Measurements from ENCODE around the gene IFTAP.

IFTAP gene

DNA sequence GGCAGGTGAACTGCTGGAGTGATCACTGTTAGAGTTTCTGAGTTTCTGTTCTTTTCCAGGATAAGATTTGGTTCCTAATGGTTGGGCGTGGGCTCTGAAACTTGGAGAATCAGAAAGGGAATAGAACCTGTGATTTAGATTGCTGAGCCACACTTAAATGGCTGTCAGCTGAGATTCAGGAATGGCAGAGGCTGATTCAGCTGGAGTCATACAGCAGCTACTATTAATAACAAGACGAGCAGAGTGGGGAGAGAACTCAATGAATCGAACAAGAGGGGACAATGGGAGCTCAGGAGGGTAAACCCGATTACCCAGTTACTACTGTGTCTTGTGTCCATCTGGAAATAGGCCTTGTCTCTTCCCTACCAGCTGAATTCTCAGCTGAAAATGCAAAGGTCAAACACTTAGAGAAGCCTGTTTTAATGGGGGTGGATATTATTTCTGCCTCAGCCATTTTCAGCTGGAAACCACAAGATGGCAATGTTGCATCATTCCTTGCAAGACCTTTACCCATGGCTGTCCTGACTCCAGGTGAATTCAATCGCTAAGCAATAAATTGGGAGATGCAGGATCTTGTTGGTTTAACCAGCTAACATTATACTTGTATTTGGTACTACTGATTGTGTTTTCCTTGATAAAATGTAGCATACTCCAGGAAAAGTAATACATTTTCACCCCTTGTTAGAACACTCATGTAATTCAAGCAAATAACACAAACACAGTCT, 108.2 kb downstream of the IFTAP start:
- peak; percentile 72 for DNase-seq (ENCODE audit: low read depth)
- TF ChIP-seq, protein P1, sequence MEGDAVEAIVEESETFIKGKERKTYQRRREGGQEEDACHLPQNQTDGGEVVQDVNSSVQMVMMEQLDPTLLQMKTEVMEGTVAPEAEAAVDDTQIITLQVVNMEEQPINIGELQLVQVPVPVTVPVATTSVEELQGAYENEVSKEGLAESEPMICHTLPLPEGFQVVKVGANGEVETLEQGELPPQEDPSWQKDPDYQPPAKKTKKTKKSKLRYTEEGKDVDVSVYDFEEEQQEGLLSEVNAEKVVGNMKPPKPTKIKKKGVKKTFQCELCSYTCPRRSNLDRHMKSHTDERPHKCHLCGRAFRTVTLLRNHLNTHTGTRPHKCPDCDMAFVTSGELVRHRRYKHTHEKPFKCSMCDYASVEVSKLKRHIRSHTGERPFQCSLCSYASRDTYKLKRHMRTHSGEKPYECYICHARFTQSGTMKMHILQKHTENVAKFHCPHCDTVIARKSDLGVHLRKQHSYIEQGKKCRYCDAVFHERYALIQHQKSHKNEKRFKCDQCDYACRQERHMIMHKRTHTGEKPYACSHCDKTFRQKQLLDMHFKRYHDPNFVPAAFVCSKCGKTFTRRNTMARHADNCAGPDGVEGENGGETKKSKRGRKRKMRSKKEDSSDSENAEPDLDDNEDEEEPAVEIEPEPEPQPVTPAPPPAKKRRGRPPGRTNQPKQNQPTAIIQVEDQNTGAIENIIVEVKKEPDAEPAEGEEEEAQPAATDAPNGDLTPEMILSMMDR (conservative IDR thresholded peaks at IDR 0.05; ENCODE audit: control insufficient read depth, insufficient read depth, low read depth, low read length): peak; percentile 82

DNA sequence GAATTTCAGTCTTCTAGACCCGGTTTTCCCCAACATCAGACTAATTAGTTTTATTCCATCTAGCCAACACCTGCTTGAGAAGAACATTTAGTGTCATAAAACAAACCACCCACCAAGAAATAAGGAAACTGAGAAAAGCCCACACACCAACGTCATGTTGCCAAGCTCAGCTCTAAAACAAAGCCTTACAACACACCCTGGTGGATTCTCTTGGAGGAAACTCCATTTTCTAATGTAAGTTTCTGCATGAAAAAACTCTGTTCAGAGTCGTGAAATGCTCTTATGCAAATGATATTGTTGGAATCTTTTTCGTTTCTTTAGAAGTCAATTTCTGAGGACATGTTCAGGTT, 108.7 kb downstream of the IFTAP start:
- DNase-seq (ENCODE audit: low read depth): no peak
- no peak overlapping the region for H3K4me3 ChIP-seq (ENCODE audit: control insufficient read depth, low read depth, low read length)
- TF ChIP-seq, protein P1 (conservative IDR thresholded peaks at IDR 0.05; ENCODE audit: control insufficient read depth, insufficient read depth, low read depth, low read length): no peak

More for the DNA sequence above, 108.2 kb downstream of the IFTAP start:
- no peak overlapping the region for H3K4me3 ChIP-seq (ENCODE audit: control insufficient read depth, low read depth, low read length)
